Psoas muscle (tissue), 8 donors: ENCODE data around the gene GPR89B. TPM values are rescaled to one million over a fixed set of nuclear protein-coding genes. Genes with fewer than 3 reads are reported as not detected.
"Not testable (repeated sequence)": the region's sequence is repeated elsewhere in the genome, so short reads cannot be mapped to it uniquely, and the experiment has no call there.

Source experiments
- ATAC-seq, 4 donors: fragments of 200-7000 bp; cut with Tn5 transposase; one replicate each; pipeline ENCODE4 v1.9.1; 2020; ENCODE audit warnings: moderate library complexity in 3 of 4, mild to moderate bottlenecking in 2 of 4
- DNase-seq, 2 donors: peaks; one replicate each; pipeline ENCODE4 v3.0.0-alpha.2; 2020
- H3K27ac ChIP-seq: fragments of 200-600 bp; one replicate; pipeline ENCODE4 v1.8.0; 2022
- H3K27me3 ChIP-seq, 3 donors: fragments of 200-600 bp in 1 of 3; one replicate each; pipeline versions ENCODE4 v1.6.1 to v1.8.0; 2013 to 2022; ENCODE audit warnings: low read length in 2 of 3, mild to moderate bottlenecking in 2 of 3, moderate library complexity in 1 of 3; ENCODE audit not compliant: insufficient read depth in 3 of 3
- H3K36me3 ChIP-seq, 2 donors: fragments of 200-600 bp in 1 of 2; one replicate each; pipeline versions ENCODE4 v1.6.1 to v1.8.0; 2013 to 2022; ENCODE audit warnings: low read depth in 1 of 2, mild to moderate bottlenecking in 1 of 2, moderate library complexity in 1 of 2; ENCODE audit not compliant: insufficient read depth in 1 of 2
- H3K4me1 ChIP-seq: fragments of 200-600 bp; one replicate; pipeline ENCODE4 v1.8.0; 2022
- H3K4me3 ChIP-seq: fragments of 200-600 bp; one replicate; pipeline ENCODE4 v1.8.0; 2022; ENCODE audit warnings: mild to moderate bottlenecking
- H3K9me3 ChIP-seq: fragments of 200-600 bp; one replicate; pipeline ENCODE4 v1.8.0; 2022
- CTCF ChIP-seq: fragments of 200-600 bp; IDR thresholded peaks from one replicate; pipeline ENCODE4 v1.8.0; 2022; ENCODE audit warnings: antibody characterized with exemption
- WGBS, 3 donors: extraction: QIAGEN DNeasy Blood & Tissue Kit; methylation state at CpG; one replicate each; pipeline versions ENCODE4 v1.1.6 to v1.1.7; 2013; 5-methylcytosine and 5-hydroxymethylcytosine counted together
- intact Hi-C, 2 donors: fragments of 100-400 bp; cut with DNase I; formaldehyde crosslinking; loops; one replicate each; pipeline versions ENCODE4 v1.11.0 to v1.14.2; 2022
- long read RNA-seq, 2 donors: library from polyadenylated mRNA; unstranded; transcript quantifications; one replicate each; pipeline ENCODE4 v2.0.0, GENCODE V29; 2021
- polyA plus RNA-seq, 3 donors: library from polyadenylated mRNA; stranded (reverse); fragments of 200-250 nt; gene quantifications; one replicate each; pipeline ENCODE4 v1.2.3, GENCODE V29; 2013
- total RNA-seq, 4 donors: library from RNA; stranded (reverse); fragmentation: NEBNext Ultra II Directional in 2 of 4; extraction: Animal tissue kit (Norgen Biotek cat#: 25700) in 2 of 4; gene quantifications; one replicate each; pipeline versions ENCODE4 v1.2.1 to v1.2.4, GENCODE V29; 2021 to 2023
- donor health status: healthy with polysubstance abuse.
- donor health status: DM: no; HTN: no; CAD: no; lungs with moderate emphysema.
- donor health status: Bipolar disorder and iron deficiency.
- donor health status: healthy.
- donor health status: DM: yes; HTN: yes; CAD: no.
- donor health status: DM: no; HTN: no; CAD: no.
- donor health status: DM: no; HTN: no; CAD: no.
- donor health status: DM: yes; HTN: yes; CAD: no.

The GPR89B gene
- total RNA-seq (1 to 10 TPM; 4.6 to 8.7 (median 8.0) TPM), polyA plus RNA-seq (1 to 10 TPM; 4.0 to 7.5 (median 4.7) TPM)
- long read RNA-seq, donor 1, partial matches to known transcripts = 0 of 2 reads
- long read RNA-seq, donor 1, other reads (novel, unspliced or antisense) = 1 of 2 reads
- long read RNA-seq, donor 2, transcript GPR89B-201 (14 exons, 1,934 nt) = major isoform, 6 of 15 reads
- long read RNA-seq, donor 2, partial matches to known transcripts = 1 of 15 reads
- long read RNA-seq, donor 2, other reads (novel, unspliced or antisense) = 8 of 15 reads

DNA sequence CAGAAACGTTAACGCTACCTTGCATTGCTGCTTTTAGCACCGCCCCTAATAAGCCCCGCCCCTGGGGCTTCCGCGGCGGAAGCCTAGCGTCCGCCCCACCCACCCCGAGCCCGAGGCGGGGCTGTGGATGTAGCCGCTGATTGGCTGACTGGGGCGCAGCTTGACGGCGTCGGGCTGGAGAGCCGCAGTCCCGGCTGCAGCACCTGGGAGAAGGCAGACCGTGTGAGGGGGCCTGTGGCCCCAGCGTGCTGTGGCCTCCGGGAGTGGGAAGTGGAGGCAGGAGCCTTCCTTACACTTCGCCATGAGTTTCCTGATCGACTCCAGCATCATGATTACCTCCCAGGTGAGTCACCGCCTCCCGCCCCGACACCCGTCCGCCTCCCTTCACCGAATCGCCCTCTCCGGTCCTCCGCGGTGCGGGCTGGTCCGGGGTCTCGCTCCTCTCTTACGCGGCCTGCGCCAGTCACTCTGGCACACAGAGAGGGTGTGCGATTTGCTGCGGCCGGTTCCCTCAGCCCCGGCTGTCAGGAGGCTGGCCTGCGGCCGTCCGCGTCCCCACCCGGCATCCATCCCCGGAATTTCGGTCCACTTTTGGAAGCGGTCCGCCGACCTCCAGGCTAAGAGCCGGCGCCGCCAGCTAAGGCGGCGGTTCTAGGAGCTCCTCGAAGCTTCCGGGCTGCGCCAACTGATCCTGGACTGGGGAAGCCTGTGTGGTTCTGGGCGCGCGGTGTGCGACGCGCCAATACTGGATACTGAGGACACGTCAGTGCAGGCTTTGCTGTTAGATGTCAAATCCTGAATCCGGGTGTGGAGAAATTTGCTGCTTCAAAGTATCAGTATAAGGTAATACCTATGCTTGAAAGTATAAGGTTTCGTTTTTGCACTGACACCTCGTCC lies at the start of gene GPR89B:
GPR89B (plus strand) TSS at position 185 of the 897 bp plus-strand sequence; CDS start at position 302, 117 bp downstream.
- Histone ChIP-seq H3K27ac (peak within 1 kb of the TSS; percentile 87), H3K4me1 (peaks cover 10% of the 10 kb centered on the region), H3K4me3 (peak within 1 kb of the TSS; percentile 93)
- DNase-seq = peak; percentile 89 to 91
- ATAC-seq = peak; percentile 99 to 100 (median 100)
- WGBS, 3 donors = 0% methylated on average over 35 to 55 of the region's 72 CpGs
- H3K36me3 ChIP-seq, H3K27me3 ChIP-seq, intact Hi-C loops, H3K9me3 ChIP-seq: not testable (repeated sequence)

- Histone ChIP-seq H3K36me3 (no peaks in the 10 kb centered on the region), H3K9me3 (no peaks in the 10 kb centered on the region), H3K27ac (no peak overlapping the region), H3K27me3 (no peaks in the 10 kb centered on the region), H3K4me3 (no peak overlapping the region), H3K4me1 (peaks cover 4% of the 10 kb centered on the region)
- no peak for TF ChIP-seq CTCF
- ATAC-seq = no peak
- intact Hi-C loops = no loop called here
- DNase-seq = no peak
These were observed 48.3 kb upstream of the GPR89B start for GRCh38 chr1:147879911-147880310.

DNA sequence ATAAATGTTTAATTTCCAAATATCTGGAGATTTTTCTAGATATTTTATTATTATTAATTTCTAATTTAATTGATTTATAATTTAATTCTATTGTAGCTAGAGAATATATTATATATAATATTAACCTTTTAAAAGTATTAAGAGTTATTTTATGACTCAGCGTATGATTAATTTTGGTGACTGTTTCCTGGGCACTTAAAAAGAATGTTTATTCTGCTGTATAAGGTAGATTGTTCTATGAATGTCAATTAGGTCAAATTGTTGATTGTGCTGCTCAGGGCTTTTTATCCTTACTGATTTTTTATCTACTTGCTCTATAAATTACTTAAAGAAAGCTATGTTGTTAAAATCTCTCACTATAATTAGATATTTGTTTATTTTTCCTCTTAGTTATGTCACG lies 45.7 kb upstream of the GPR89B start:
- no peaks in the 10 kb centered on the region for H3K9me3 ChIP-seq
- no peak for DNase-seq
- intact Hi-C loops = no loop called here
- ATAC-seq = no peak
- no peak overlapping the region for H3K4me3 ChIP-seq
- 53 to 61% (median 58%) methylated on average over 2 of the region's 2 CpGs for WGBS, 3 donors
- H3K36me3 ChIP-seq = no peaks in the 10 kb centered on the region
- H3K27me3 ChIP-seq = no peaks in the 10 kb centered on the region
- no peak for TF ChIP-seq CTCF
- H3K4me1 ChIP-seq = peaks cover 4% of the 10 kb centered on the region
- H3K27ac ChIP-seq = no peak overlapping the region

DNA sequence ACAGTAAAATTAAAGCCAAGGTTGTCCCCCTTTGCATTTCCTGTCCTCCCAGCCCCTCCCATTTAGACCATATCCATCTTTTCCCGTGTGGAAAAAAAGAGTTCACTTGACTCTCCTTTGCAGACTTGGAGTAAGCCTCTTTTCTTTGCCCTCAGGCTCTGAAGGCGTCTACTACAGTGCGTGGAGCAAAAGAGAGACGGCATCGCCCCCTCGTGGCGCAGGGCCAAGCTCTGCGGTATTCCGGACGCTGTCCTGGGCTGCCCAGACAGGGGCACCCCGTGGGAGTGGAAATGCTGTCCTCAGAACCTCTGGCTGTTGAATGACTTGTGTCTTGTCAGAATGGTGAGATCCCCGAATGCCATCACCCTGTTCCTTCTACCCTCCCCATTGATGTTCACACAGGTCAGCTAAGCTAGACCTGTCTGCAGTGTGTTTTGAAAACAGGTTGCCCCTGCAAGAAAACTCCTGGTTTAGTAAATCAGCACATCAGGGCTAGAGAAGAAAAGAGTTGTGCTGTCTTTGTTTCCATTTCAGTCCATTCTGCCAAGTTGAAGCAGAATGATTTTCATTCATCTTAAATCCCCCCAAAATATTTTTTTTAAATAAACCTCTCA lies 37.9 kb upstream of the GPR89B start:
- Histone ChIP-seq H3K27me3 (no peaks in the 10 kb centered on the region), H3K9me3 (no peaks in the 10 kb centered on the region), H3K36me3 (no peaks in the 10 kb centered on the region), H3K27ac (no peak overlapping the region), H3K4me3 (no peak overlapping the region), H3K4me1 (no peaks in the 10 kb centered on the region)
- ATAC-seq (peak in 1 of 4 donors; percentile 39), DNase-seq (peak; percentile 46 to 68)
- 12 to 16% (median 13%) methylated on average over 12 of the region's 12 CpGs for WGBS, 3 donors
- peak; percentile 38 for TF ChIP-seq CTCF
- intact Hi-C loops = loop anchor here (1.0 to 10.0 kb wide), 5 partner anchors 165 to 615 kb away; no protein-coding TSS in a partner anchor

GRCh38 chr1:147891088-147891487 lies 37.1 kb upstream of the GPR89B start:
- Histone ChIP-seq H3K4me3 (no peak overlapping the region), H3K27me3 (no peaks in the 10 kb centered on the region), H3K36me3 (no peaks in the 10 kb centered on the region), H3K9me3 (no peaks in the 10 kb centered on the region), H3K27ac (no peak overlapping the region), H3K4me1 (no peaks in the 10 kb centered on the region)
- intact Hi-C loops = loop anchor here (2.0 to 10.0 kb wide), 4 partner anchors 166 to 616 kb away; no protein-coding TSS in a partner anchor
- ATAC-seq (no peak), DNase-seq (no peak)
- WGBS, 3 donors = 75 to 80% (median 76%) methylated on average over 5 of the region's 5 CpGs
- TF ChIP-seq CTCF = no peak
